ENCODE data around the gene CDK6.
"Not testable (repeated sequence)": the region's sequence is repeated elsewhere in the genome, so short reads cannot be mapped to it uniquely, and the experiment has no call there.

The CDK6 gene

DNA sequence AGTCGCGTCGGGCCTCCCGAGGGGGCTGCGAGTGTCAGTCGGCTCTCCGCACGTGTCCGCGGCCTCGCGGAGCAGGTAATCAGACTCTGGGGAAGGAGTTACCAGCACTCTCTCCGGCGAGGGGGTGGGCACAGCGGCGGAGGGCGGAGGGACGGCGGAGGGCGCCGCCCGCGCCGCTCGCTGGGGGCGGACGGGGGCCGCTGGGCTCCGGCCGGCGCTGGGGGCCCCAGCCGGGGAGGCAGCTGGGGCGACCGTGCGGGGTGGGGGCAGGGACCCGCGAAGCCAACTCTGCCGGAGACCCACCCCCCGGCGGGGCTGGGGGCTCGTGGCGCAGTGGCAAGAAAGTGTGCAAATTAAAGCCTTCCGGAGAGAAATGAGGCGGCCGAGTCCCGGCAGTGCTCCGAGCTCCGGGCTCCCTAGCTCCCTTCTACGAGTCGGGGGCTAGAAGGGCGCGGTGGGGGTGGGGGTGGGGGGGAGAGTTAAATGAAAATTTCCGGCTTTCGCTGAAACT is at the start of gene CDK6:
CDK6 (minus strand) TSS at position 85 of the 511 bp plus-strand sequence. CDS start 3,250 bp downstream, outside the sequence.
- DNase-seq (ENCODE audit: low spot score) = peak; percentile 89
- TF ChIP-seq, protein P1, sequence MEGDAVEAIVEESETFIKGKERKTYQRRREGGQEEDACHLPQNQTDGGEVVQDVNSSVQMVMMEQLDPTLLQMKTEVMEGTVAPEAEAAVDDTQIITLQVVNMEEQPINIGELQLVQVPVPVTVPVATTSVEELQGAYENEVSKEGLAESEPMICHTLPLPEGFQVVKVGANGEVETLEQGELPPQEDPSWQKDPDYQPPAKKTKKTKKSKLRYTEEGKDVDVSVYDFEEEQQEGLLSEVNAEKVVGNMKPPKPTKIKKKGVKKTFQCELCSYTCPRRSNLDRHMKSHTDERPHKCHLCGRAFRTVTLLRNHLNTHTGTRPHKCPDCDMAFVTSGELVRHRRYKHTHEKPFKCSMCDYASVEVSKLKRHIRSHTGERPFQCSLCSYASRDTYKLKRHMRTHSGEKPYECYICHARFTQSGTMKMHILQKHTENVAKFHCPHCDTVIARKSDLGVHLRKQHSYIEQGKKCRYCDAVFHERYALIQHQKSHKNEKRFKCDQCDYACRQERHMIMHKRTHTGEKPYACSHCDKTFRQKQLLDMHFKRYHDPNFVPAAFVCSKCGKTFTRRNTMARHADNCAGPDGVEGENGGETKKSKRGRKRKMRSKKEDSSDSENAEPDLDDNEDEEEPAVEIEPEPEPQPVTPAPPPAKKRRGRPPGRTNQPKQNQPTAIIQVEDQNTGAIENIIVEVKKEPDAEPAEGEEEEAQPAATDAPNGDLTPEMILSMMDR (IDR thresholded peaks at IDR 0.05; ENCODE audit: extremely low read depth, missing control alignments) = no peak

DNA sequence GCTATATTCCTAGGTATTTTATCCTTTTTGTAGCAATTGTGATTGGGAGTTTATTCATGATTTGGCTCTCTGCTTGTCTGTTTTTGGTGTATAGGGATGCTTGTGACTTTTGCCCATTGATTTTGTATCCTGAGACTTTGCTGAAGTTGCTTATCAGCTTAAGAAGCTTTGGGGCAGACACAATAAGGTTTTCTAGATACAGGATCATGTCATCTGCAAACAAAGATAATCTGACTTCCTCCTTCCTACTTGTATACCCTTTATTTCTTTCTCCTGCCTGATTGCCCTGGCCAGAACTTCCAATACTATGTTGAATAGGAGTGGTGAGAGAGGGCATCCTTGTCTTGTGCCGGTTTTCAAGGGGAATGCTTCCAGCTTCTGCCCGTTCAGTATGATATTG is 49.7 kb upstream of the CDK6 start:
- not testable (repeated sequence) for DNase-seq (ENCODE audit: low spot score)

DNA sequence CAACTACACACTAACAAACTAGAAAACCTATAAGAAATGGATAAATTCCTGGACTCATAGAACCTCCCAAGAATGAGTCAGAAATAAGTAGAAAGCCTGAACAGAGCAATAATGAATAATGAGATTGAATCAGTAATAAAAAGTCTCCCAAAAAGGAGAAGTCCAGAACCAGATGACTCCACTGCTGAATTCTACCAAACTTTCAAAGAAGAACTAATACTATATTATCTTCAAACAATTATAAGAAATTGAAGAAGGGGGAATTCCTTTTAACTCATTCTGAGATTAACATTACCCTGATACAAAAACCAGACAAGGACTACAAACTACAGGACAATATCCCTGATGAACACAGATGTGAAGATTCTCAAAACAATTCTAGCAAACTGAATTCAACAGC is 47.8 kb upstream of the CDK6 start:
- DNase-seq (ENCODE audit: low spot score) = no peak
- TF ChIP-seq, protein P1 (IDR thresholded peaks at IDR 0.05; ENCODE audit: extremely low read depth, missing control alignments) = no peak

DNA sequence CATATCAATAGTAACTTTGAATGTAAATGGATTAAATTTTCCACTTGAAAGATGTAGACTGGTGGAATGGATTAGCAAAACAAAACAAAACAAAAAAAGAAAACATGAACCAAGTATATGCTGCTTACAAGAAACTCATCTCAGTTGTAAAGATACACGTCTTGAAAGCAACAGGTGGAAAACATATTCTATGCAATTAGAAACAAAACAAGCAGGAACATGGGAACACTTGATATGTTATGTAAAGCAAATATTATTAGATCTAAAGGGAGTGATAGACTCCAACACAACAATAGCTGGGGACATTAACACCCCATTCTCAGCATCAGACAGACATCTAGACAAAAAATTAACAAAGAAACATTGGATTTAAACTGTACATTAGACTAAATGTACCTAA is 46.4 kb upstream of the CDK6 start:
- TF ChIP-seq, protein P1 (IDR thresholded peaks at IDR 0.05; ENCODE audit: extremely low read depth, missing control alignments) = no peak
- DNase-seq (ENCODE audit: low spot score) = no peak

DNA sequence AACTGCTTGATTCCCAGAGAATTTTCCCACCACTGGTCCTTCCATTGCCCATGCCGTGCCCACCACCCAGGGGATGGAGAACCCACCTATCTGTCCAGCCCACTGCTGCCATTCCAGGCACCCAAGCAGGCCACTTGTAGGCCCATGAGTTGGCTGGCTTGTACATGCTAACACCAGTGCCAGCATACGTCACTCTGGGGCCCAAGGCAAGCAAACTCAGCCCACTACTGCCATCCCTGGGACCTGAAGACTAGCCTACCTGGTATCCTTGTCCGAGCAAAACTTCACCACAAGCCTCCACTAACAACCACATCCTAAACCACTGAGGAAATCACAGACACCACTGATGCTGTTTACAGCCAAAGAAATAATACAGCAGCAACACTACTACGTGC is 44.7 kb upstream of the CDK6 start:
- TF ChIP-seq, protein P1 (IDR thresholded peaks at IDR 0.05; ENCODE audit: extremely low read depth, missing control alignments) = no peak
- DNase-seq (ENCODE audit: low spot score) = no peak

DNA sequence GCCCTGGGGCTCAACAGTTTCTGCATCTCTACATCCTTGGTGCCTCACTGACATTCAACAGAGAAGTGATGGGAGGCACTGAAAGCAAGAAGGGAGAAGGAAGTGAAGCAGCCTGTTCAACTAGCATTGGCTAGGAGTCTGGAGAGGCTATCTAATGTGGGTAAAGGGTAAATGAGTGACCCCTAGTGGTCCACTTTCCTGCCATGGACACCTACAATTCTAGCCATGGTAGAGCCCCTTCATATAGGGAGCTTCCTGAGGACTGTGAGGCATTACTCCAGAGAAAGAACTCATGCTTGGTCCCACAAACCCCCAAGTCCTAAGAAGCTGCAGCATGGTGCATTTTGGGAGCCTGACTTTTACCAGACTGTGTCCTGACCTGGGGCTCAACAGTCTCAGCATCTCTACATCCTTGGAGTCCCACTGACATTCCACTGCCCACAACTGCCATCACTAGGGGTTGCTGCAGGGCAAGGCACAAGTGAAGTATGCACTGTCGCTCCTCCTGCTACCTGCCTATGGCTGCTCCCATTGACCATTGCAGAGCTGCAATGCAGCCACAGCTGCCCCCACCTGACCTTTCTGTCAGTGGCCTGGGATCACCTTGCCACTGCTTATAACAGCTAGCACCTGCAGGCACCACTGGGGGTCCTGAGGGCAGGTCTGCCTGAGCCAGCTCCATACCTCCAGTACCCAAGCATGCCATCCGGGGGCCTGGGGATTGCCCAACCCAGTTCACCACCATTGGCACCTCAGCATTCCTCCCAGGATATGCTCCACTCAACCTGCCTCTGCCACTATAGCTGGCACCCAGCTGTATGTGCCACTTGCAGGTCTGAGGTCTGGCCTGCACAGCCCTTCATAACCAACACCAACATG is 44.1 kb upstream of the CDK6 start:
- DNase-seq (ENCODE audit: low spot score) = peak; percentile 40
- TF ChIP-seq, protein P1 (IDR thresholded peaks at IDR 0.05; ENCODE audit: extremely low read depth, missing control alignments) = peak; percentile 8

DNA sequence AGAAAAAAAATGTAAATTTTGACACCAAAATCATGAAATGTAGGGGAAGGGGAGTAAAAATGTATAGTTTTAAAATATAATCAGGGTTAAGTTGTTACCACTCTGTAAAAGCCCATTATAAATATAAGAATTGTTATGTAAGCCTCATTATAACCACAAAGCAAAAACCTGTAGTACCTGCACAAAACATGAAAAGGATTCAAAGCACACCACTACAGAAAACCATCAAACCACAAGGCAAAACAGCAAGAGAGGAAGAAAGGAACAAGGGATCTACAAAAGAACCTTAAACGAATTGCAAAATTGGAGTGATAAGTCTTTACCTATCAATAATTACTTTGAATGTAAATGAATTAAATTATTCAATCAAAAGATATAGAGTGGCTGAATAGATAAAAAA is 41.0 kb upstream of the CDK6 start:
- TF ChIP-seq, protein P1 (IDR thresholded peaks at IDR 0.05; ENCODE audit: extremely low read depth, missing control alignments) = no peak
- no peak for DNase-seq (ENCODE audit: low spot score)

Data from GM20000 (cell line).